ENCODE measurements around the gene NCAM2.
"Not testable (repeated sequence)": the region's sequence is repeated elsewhere in the genome, so short reads cannot be mapped to it uniquely, and the experiment has no call there.

The NCAM2 gene

GRCh38 chr21:21345872-21346271 is 347.7 kb downstream of the NCAM2 start:
- DNase-seq = no peak

GRCh38 chr21:21366277-21366676 is 368.1 kb downstream of the NCAM2 start:
- peak; percentile 70 for DNase-seq

- DNase-seq = no peak
Measured at GRCh38 chr21:21367583-21367982, 369.4 kb downstream of the NCAM2 start.

- DNase-seq = peak; percentile 30
Measured at GRCh38 chr21:21373969-21374368, 375.8 kb downstream of the NCAM2 start.

- peak; percentile 10 for DNase-seq
Measured at GRCh38 chr21:21383126-21383525, 384.9 kb downstream of the NCAM2 start.

- no peak for DNase-seq
Measured at GRCh38 chr21:21384977-21385376, 386.8 kb downstream of the NCAM2 start.

- no peak for DNase-seq
Measured at GRCh38 chr21:21385404-21385803, 387.2 kb downstream of the NCAM2 start.

GRCh38 chr21:21387916-21388315 is 389.7 kb downstream of the NCAM2 start:
- peak; percentile 38 for DNase-seq

GRCh38 chr21:21394064-21394463 is 395.9 kb downstream of the NCAM2 start:
- no peak for DNase-seq

GRCh38 chr21:21396424-21396823 is 398.2 kb downstream of the NCAM2 start:
- no peak for DNase-seq

- no peak for DNase-seq
Measured at GRCh38 chr21:21397464-21397863, 399.3 kb downstream of the NCAM2 start.

- DNase-seq = no peak
Measured at GRCh38 chr21:21401444-21401843, 403.2 kb downstream of the NCAM2 start.

- peak; percentile 16 for DNase-seq
Measured at GRCh38 chr21:21402187-21402586, 404.0 kb downstream of the NCAM2 start.

- not testable (repeated sequence) for DNase-seq
Measured at GRCh38 chr21:21404261-21404660, 406.1 kb downstream of the NCAM2 start.

- DNase-seq = no peak
Measured at GRCh38 chr21:21406921-21407320, 408.7 kb downstream of the NCAM2 start.

- DNase-seq = no peak
Measured at GRCh38 chr21:21412096-21412495, 413.9 kb downstream of the NCAM2 start.

GRCh38 chr21:21415741-21416140 is 417.5 kb downstream of the NCAM2 start:
- no peak for DNase-seq

GRCh38 chr21:21434944-21435343 is 436.7 kb downstream of the NCAM2 start:
- DNase-seq = no peak

GRCh38 chr21:21436012-21436534 is 437.9 kb downstream of the NCAM2 start:
- no peak for DNase-seq

GRCh38 chr21:21439761-21440160 is 441.6 kb downstream of the NCAM2 start:
- DNase-seq = no peak

GRCh38 chr21:21457077-21457476 is 458.9 kb downstream of the NCAM2 start:
- DNase-seq = no peak

- DNase-seq = no peak
Measured at GRCh38 chr21:21458124-21458631, 460.0 kb downstream of the NCAM2 start.

- no peak for DNase-seq
Measured at GRCh38 chr21:21460979-21461378, 462.8 kb downstream of the NCAM2 start.

- peak; percentile 12 for DNase-seq
Measured at GRCh38 chr21:21463456-21463855, 465.2 kb downstream of the NCAM2 start.

GRCh38 chr21:21464684-21465083 is 466.5 kb downstream of the NCAM2 start:
- DNase-seq = peak; percentile 16

All from NCI-H69 (cell line).